ENCODE results near the gene MARVELD2.
"Not testable (repeated sequence)": the region's sequence is repeated elsewhere in the genome, so short reads cannot be mapped to it uniquely, and the experiment has no call there.

MARVELD2 gene

GRCh38 chr5:69477170-69477569, 62.3 kb downstream of the MARVELD2 start:
- no peak overlapping the region for H3K4me3 ChIP-seq (ENCODE audit: low read length)
- no peak for TF ChIP-seq CTCF (IDR thresholded peaks at IDR 0.05; ENCODE audit: insufficient read depth, low read depth, low read length, missing control alignments)
- DNase-seq (ENCODE audit: low read depth): no peak

- not testable (repeated sequence) for DNase-seq (ENCODE audit: low read depth); H3K4me3 ChIP-seq (ENCODE audit: low read length)
Measured at GRCh38 chr5:69478296-69478695, 63.4 kb downstream of the MARVELD2 start.

- TF ChIP-seq CTCF (IDR thresholded peaks at IDR 0.05; ENCODE audit: insufficient read depth, low read depth, low read length, missing control alignments): no peak
- H3K4me3 ChIP-seq (ENCODE audit: low read length): no peak overlapping the region
- peak; percentile 26 for DNase-seq (ENCODE audit: low read depth)
Measured at GRCh38 chr5:69484891-69485290, 70.0 kb downstream of the MARVELD2 start.

GRCh38 chr5:69485471-69485870, 70.6 kb downstream of the MARVELD2 start:
- TF ChIP-seq CTCF (IDR thresholded peaks at IDR 0.05; ENCODE audit: insufficient read depth, low read depth, low read length, missing control alignments): no peak
- no peak for DNase-seq (ENCODE audit: low read depth)
- no peak overlapping the region for H3K4me3 ChIP-seq (ENCODE audit: low read length)

- DNase-seq (ENCODE audit: low read depth): peak; percentile 57
- no peak overlapping the region for H3K4me3 ChIP-seq (ENCODE audit: low read length)
- TF ChIP-seq CTCF (IDR thresholded peaks at IDR 0.05; ENCODE audit: insufficient read depth, low read depth, low read length, missing control alignments): no peak
Measured at GRCh38 chr5:69489246-69489645, 74.3 kb downstream of the MARVELD2 start.

GRCh38 chr5:69491027-69491426, 76.1 kb downstream of the MARVELD2 start:
- DNase-seq (ENCODE audit: low read depth): no peak

GRCh38 chr5:69491838-69492390, 77.0 kb downstream of the MARVELD2 start:
- no peak for TF ChIP-seq CTCF (IDR thresholded peaks at IDR 0.05; ENCODE audit: insufficient read depth, low read depth, low read length, missing control alignments)
- DNase-seq (ENCODE audit: low read depth): no peak
- peak overlapping the region; percentile 71 for H3K4me3 ChIP-seq (ENCODE audit: low read length)

More at GRCh38 chr5:69491027-69491426, 76.1 kb downstream of the MARVELD2 start:
- no peak overlapping the region for H3K4me3 ChIP-seq (ENCODE audit: low read length)
- no peak for TF ChIP-seq CTCF (IDR thresholded peaks at IDR 0.05; ENCODE audit: insufficient read depth, low read depth, low read length, missing control alignments)
